ENCODE results near the gene JPH4. TPM values are rescaled to one million over a fixed set of nuclear protein-coding genes. Genes with fewer than 3 reads are reported as not detected.

Gene JPH4
- total RNA-seq, 1 experiment from 2014 or later = not detected

GRCh38 chr14:23579311-23579630 is 681 bp upstream of the JPH4 start:
- Mint-ChIP-seq H3K27me3 (ENCODE audit: insufficient read depth, unreplicated experiment) (peaks cover 30% of the 10 kb centered on the region), H3K4me3 (ENCODE audit: unreplicated experiment) (no peak overlapping the region), H3K27ac (ENCODE audit: low read depth, unreplicated experiment) (no peak overlapping the region), H3K36me3 (ENCODE audit: insufficient read depth, unreplicated experiment) (no peaks in the 10 kb centered on the region), H3K4me1 (ENCODE audit: insufficient read depth, unreplicated experiment) (no peaks in the 10 kb centered on the region), H3K9me3 (ENCODE audit: unreplicated experiment) (no peaks in the 10 kb centered on the region)
- DNase-seq (ENCODE audit: unreplicated experiment) = no peak
- TF ChIP-seq CTCF (IDR thresholded peaks at IDR 0.05; ENCODE audit: unreplicated experiment) = no peak
- intact Hi-C loops (cut with micrococcal nuclease) = no loop called here
- BruUV-seq (replicated peaks) = no TSS peak
- ChIA-PET CTCF (interaction anchor here (0.7 to 2.6 kb wide), 2 partner anchors 22 to 331 kb away, joined by 3 to 7 read pairs; no protein-coding TSS in a partner anchor), POLR2A (no interaction called here)

GRCh38 chr14:23577710-23578392 is 739 bp downstream of the JPH4 start:
- CTCF ChIA-PET = no interaction called here
- BruUV-seq (replicated peaks) = no TSS peak

GRCh38 chr14:23577004-23577681 is 1.4 kb downstream of the JPH4 start:
- H3K9me3 Mint-ChIP-seq (ENCODE audit: unreplicated experiment) = no peaks in the 10 kb centered on the region
- no peak overlapping the region for H3K4me3 Mint-ChIP-seq (ENCODE audit: unreplicated experiment)
- H3K36me3 Mint-ChIP-seq (ENCODE audit: insufficient read depth, unreplicated experiment) = no peaks in the 10 kb centered on the region
- no peak overlapping the region for H3K27ac Mint-ChIP-seq (ENCODE audit: low read depth, unreplicated experiment)
- intact Hi-C loops (cut with micrococcal nuclease) = no loop called here
- peaks cover 8% of the 10 kb centered on the region for H3K4me1 Mint-ChIP-seq (ENCODE audit: insufficient read depth, unreplicated experiment)
- no TSS peak for BruUV-seq (replicated peaks)
- DNase-seq (ENCODE audit: unreplicated experiment) = no peak
- peaks cover 30% of the 10 kb centered on the region for H3K27me3 Mint-ChIP-seq (ENCODE audit: insufficient read depth, unreplicated experiment)
- CTCF ChIA-PET = no interaction called here
- POLR2A ChIA-PET = no interaction called here
- TF ChIP-seq CTCF (IDR thresholded peaks at IDR 0.05; ENCODE audit: unreplicated experiment) = no peak

More at GRCh38 chr14:23577710-23578392, 739 bp downstream of the JPH4 start:
- H3K9me3 Mint-ChIP-seq (ENCODE audit: unreplicated experiment) = no peaks in the 10 kb centered on the region
- H3K27ac Mint-ChIP-seq (ENCODE audit: low read depth, unreplicated experiment) = no peak overlapping the region
- intact Hi-C loops (cut with micrococcal nuclease) = no loop called here
- peaks cover under 1% of the 10 kb centered on the region for H3K4me1 Mint-ChIP-seq (ENCODE audit: insufficient read depth, unreplicated experiment)
- POLR2A ChIA-PET = interaction anchor here (0.6 kb wide), 1 partner anchor 20 kb away, joined by 3 read pairs; no protein-coding TSS in a partner anchor
- H3K27me3 Mint-ChIP-seq (ENCODE audit: insufficient read depth, unreplicated experiment) = peaks cover 30% of the 10 kb centered on the region
- H3K4me3 Mint-ChIP-seq (ENCODE audit: unreplicated experiment) = no peak overlapping the region
- no peaks in the 10 kb centered on the region for H3K36me3 Mint-ChIP-seq (ENCODE audit: insufficient read depth, unreplicated experiment)
- TF ChIP-seq CTCF (IDR thresholded peaks at IDR 0.05; ENCODE audit: unreplicated experiment) = no peak
- no peak for DNase-seq (ENCODE audit: unreplicated experiment)

- Mint-ChIP-seq H3K27ac (ENCODE audit: low read depth, unreplicated experiment) (no peak overlapping the region), H3K27me3 (ENCODE audit: insufficient read depth, unreplicated experiment) (peaks cover 20% of the 10 kb centered on the region), H3K36me3 (ENCODE audit: insufficient read depth, unreplicated experiment) (no peaks in the 10 kb centered on the region), H3K9me3 (ENCODE audit: unreplicated experiment) (no peaks in the 10 kb centered on the region), H3K4me1 (ENCODE audit: insufficient read depth, unreplicated experiment) (peaks cover 22% of the 10 kb centered on the region), H3K4me3 (ENCODE audit: unreplicated experiment) (no peak overlapping the region)
- BruUV-seq (replicated peaks) = no TSS peak
- DNase-seq (ENCODE audit: unreplicated experiment) = no peak
- POLR2A ChIA-PET = no interaction called here
- CTCF ChIA-PET = interaction anchor here (0.6 to 7.6 kb wide), 6 partner anchors 14 to 543 kb away, joined by 3 to 57 read pairs (median 4); no protein-coding TSS in a partner anchor
- no peak for TF ChIP-seq CTCF (IDR thresholded peaks at IDR 0.05; ENCODE audit: unreplicated experiment)
- intact Hi-C loops (cut with micrococcal nuclease) = no loop called here
Measured at GRCh38 chr14:23573384-23574015, 5.1 kb downstream of the JPH4 start.
